Thyroid gland (tissue), 4 donors: ENCODE data around the gene PLEKHH1.

ENCODE experiments used
- POLR2A ChIP-seq, 2 donors: fragments of 450-650 bp; IDR thresholded peaks; one replicate each; pipeline ENCODE4 v1.6.1; 2017; ENCODE audit warnings: antibody characterized with exemption in 2 of 2, mild to moderate bottlenecking in 2 of 2, moderate library complexity in 1 of 2
- TF ChIP-seq, protein P1 (sequence below), 6 experiments: fragments of 200-600 bp in 3 of 6; fragments of 450-650 bp in 3 of 6; sonication (generic) in 3 of 6; IDR thresholded peaks; one replicate each; pipeline ENCODE4 v1.5.1; 2016 to 2019; ENCODE audit warnings: antibody characterized with exemption in 6 of 6, mild to moderate bottlenecking in 2 of 6, inconsistent platforms in 1 of 6, moderate library complexity in 1 of 6

- TF ChIP-seq, protein P1, sequence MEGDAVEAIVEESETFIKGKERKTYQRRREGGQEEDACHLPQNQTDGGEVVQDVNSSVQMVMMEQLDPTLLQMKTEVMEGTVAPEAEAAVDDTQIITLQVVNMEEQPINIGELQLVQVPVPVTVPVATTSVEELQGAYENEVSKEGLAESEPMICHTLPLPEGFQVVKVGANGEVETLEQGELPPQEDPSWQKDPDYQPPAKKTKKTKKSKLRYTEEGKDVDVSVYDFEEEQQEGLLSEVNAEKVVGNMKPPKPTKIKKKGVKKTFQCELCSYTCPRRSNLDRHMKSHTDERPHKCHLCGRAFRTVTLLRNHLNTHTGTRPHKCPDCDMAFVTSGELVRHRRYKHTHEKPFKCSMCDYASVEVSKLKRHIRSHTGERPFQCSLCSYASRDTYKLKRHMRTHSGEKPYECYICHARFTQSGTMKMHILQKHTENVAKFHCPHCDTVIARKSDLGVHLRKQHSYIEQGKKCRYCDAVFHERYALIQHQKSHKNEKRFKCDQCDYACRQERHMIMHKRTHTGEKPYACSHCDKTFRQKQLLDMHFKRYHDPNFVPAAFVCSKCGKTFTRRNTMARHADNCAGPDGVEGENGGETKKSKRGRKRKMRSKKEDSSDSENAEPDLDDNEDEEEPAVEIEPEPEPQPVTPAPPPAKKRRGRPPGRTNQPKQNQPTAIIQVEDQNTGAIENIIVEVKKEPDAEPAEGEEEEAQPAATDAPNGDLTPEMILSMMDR (IDR thresholded peaks at IDR 0.05), result no peak
- no peak for TF ChIP-seq POLR2A (IDR thresholded peaks at IDR 0.05)
These were observed 49.0 kb downstream of the PLEKHH1 start for GRCh38 chr14:67582061-67582460.
